ENCODE results near the gene FAM151B.

Gene FAM151B, protein sequence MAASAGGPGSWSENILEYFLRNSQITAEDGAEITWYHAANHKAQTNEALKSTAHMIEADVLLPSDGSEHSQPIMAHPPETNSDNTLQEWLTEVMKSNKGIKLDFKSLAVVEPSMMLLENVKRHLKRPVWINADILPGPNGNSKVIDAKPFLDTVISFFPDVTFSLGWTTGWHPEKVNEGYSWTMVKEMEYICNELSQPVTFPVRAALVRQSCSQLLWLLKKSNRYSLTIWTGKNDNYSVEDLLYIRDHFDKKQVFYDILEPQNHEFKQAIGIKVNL

DNA sequence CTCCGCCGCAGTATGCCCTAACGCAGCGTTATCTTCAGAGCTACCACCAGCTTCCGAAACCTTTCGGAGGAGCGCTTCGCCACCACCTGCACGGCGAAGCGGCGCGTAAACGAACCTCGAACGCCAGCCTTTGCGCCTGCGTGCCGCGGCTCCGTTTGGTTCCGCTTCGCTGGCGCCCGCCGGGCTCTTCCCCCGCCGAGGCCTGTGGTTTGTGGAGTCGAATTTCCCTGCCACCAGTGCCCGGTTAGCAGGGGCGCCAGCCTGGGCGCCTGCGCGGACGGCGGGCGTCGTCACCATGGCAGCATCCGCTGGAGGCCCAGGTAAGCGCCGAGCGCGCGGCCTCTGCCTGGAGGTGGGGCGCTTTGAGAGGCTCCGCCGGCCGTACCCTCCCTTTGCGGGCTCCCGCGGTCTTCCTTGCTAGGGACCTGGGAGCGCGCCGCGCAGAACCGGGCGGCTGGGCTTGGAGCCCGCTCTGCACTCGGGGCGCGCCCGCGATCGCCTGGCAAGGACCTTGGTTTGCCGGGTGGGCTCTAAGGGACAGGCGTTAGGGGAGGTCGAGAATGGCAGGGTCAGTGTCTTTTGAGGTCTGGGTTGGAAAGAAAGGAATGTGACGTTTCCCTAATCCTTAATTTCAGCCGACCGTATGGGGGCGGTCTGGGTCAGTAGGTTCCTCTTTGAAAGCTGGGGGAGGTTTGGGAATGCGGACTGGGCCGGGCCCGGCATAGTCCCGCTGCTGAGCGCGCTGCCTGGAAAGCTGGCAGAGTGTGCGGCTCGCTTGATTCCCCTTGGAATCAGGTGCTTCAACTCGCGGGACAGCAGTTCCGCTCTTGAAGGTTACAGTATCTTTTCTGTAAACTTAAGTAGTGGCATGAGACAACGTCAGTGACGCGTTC, at the start of gene FAM151B:
Gene FAM151B, plus strand, starts transcription at position 272 of the 893 bp plus-strand sequence. Its CDS starts 24 bp downstream, at position 296.
- Histone ChIP-seq H3K27ac (peak within 1 kb of the TSS; percentile 38), H3K36me3 (replicated peaks) (no peaks in the 10 kb centered on the region), H3K4me3 (ENCODE audit: low read depth, low read length) (peak within 1 kb of the TSS; percentile 77), H3K27me3 (replicated peaks) (no peaks in the 10 kb centered on the region)
- peak; percentile 23 for TF ChIP-seq CTCF (IDR thresholded peaks at IDR 0.05; ENCODE audit: low read depth, low read length, missing control alignments)
- in situ Hi-C loops (cut with HindIII; ENCODE audit: low pct_ligation_motif_present, low sequenced_read_pairs), result no loop called here
- DNase-seq, result peak; percentile 63

DNA sequence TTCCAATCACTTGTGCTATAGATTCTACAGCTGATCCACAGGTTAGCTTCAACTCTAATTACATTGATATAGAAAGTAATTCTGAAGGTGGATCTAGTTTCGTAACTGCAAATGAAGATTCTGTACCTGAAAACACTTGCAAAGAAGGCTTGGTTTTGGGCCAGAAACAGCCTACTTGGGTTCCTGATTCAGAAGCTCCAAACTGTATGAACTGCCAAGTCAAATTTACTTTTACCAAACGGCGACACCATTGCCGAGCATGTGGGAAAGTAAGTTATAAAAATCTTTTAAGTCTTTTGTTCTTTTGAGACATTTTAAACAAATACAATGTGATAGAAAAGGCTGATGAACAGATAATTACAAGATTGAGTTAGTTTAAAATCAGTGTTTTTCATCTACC, 49.2 kb upstream of the FAM151B start:
- DNase-seq, result no peak
- Histone ChIP-seq H3K27me3 (replicated peaks) (no peaks in the 10 kb centered on the region), H3K4me3 (ENCODE audit: low read depth, low read length) (no peak overlapping the region), H3K36me3 (replicated peaks) (peaks cover 12% of the 10 kb centered on the region), H3K27ac (no peak overlapping the region)
- no peak for TF ChIP-seq CTCF (IDR thresholded peaks at IDR 0.05; ENCODE audit: low read depth, low read length, missing control alignments)
- in situ Hi-C loops (cut with HindIII; ENCODE audit: low pct_ligation_motif_present, low sequenced_read_pairs), result no loop called here

DNA sequence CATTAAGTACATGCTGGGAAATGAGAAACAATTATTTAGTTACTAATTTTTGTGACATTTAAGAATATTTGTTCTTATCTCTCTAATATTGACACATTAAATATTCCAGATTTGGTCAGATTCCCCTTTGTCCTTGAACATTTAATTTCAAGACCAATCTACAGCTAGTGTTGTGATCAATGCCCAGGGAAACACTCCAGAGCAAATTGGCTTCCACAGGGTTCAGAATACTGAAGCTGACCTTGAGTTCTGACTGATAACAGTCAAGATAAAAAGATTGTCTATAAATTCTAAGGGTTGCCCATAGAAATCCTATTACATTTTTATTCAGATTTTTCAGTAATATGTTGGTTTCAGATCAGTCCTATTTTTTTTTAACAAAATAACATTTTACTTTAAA, 48.7 kb upstream of the FAM151B start:
- TF ChIP-seq CTCF (IDR thresholded peaks at IDR 0.05; ENCODE audit: low read depth, low read length, missing control alignments), result no peak

DNA sequence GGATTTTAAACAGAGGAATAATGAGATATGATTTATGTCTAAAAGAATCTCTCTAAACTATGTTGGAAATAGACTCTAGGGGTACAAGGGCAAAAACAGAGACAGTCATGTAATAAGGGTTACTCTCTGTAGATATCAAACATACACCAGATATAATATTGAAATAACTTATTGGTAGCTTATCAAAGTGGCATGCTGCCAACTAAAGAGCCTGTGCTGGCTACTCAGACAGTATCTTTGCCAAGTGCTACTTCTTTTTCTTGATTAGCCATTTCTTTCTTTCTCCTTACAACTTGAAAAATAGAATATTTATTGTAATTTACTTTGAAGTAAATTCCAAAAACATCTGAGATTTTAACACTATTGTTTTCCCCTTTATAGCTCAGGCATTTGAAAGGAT, 45.2 kb upstream of the FAM151B start:
- DNase-seq, result no peak
- Histone ChIP-seq H3K36me3 (replicated peaks) (peaks cover 4% of the 10 kb centered on the region), H3K27me3 (replicated peaks) (no peaks in the 10 kb centered on the region), H3K4me3 (ENCODE audit: low read depth, low read length) (no peak overlapping the region), H3K27ac (no peak overlapping the region)
- in situ Hi-C loops (cut with HindIII; ENCODE audit: low pct_ligation_motif_present, low sequenced_read_pairs), result no loop called here
- TF ChIP-seq CTCF (IDR thresholded peaks at IDR 0.05; ENCODE audit: low read depth, low read length, missing control alignments), result no peak

More for the DNA sequence above, 48.7 kb upstream of the FAM151B start:
- Histone ChIP-seq H3K27ac (no peak overlapping the region), H3K36me3 (replicated peaks) (peaks cover 12% of the 10 kb centered on the region), H3K27me3 (replicated peaks) (no peaks in the 10 kb centered on the region), H3K4me3 (ENCODE audit: low read depth, low read length) (no peak overlapping the region)
- in situ Hi-C loops (cut with HindIII; ENCODE audit: low pct_ligation_motif_present, low sequenced_read_pairs), result no loop called here
- no peak for DNase-seq

DNA sequence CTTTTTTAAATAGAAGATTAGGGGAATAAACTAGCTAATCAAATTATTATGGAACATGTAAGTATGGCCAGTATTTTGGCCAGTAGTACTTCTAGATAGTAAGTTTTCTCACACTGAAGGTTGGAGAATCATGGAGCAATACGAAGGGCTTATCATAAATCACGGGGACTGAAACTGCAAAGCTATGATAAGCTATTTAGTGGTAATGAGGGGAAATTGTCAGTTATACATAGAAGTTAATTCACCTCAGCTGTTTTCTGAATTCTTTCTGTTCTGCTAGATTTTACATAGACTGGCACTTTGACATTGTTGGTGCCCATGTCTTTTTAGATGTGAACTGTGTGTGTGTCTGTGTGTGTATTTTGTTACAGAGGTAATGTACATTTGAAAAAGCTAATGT, 34.5 kb upstream of the FAM151B start:
- H3K36me3 ChIP-seq (replicated peaks), result peaks cover 9% of the 10 kb centered on the region
- in situ Hi-C loops (cut with HindIII; ENCODE audit: low pct_ligation_motif_present, low sequenced_read_pairs), result no loop called here
- DNase-seq, result no peak
- H3K4me3 ChIP-seq (ENCODE audit: low read depth, low read length), result no peak overlapping the region
- H3K27ac ChIP-seq, result no peak overlapping the region
- no peak for TF ChIP-seq CTCF (IDR thresholded peaks at IDR 0.05; ENCODE audit: low read depth, low read length, missing control alignments)
- H3K27me3 ChIP-seq (replicated peaks), result no peaks in the 10 kb centered on the region

All from brain microvascular endothelial cell (primary cell).